GM21717 (cell line): Measurements from ENCODE around the gene NHEJ1.
"Not testable (repeated sequence)": the region's sequence is repeated elsewhere in the genome, so short reads cannot be mapped to it uniquely, and the experiment has no call there.

Experiments
- ATAC-seq: cut with Tn5 transposase; IDR thresholded peaks from one replicate; pipeline ENCODE4 v1.9.1; 2021; ENCODE audit warnings: mild to moderate bottlenecking, moderate library complexity; ENCODE audit not compliant: unreplicated experiment

NHEJ1 gene, protein sequence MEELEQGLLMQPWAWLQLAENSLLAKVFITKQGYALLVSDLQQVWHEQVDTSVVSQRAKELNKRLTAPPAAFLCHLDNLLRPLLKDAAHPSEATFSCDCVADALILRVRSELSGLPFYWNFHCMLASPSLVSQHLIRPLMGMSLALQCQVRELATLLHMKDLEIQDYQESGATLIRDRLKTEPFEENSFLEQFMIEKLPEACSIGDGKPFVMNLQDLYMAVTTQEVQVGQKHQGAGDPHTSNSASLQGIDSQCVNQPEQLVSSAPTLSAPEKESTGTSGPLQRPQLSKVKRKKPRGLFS

DNA sequence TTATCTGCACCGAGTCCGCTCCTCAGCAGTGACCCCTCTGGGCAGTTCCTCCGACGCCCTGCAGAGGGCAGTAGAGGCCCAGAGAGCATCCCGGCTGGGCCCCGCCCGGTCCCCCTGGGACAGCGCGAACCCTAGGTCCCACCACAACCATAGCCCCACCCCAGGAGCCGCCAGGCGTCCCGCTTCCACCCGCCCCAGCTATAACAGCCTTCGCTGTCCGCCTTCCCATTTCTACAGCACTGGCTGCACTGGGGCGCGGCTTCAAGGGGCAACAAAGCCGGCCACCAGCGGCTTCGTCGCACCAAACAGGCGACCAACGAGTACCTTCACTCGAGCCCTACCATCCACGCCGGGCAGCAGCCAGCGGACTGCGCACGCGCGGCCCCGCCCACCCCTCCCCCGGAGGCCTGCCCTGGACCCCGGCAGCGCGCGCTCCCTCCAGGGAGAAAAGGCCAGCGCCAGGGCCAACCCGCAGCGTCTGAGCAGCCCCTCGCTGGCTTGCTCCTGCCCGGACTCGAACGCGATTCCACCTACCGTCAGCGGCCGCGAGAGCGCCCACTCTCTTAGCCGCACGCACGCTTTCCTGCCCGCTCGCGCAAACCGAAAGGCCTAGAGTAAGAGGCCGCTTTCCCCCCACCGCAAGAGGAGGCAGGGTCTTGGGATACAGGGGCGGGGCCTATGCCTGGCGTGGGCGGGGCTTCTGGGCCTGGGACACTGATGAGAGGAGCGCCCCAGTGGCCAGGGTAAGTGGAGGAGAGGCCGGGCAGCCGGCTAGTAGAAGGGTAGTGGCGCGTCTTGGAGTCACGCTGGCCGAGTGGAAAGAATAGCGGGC, at the start of gene NHEJ1:
Gene NHEJ1, minus strand, starts transcription at position 630 of the 832 bp plus-strand sequence. CDS start 2,453 bp downstream, outside the sequence.
- ATAC-seq = peak; percentile 87

DNA sequence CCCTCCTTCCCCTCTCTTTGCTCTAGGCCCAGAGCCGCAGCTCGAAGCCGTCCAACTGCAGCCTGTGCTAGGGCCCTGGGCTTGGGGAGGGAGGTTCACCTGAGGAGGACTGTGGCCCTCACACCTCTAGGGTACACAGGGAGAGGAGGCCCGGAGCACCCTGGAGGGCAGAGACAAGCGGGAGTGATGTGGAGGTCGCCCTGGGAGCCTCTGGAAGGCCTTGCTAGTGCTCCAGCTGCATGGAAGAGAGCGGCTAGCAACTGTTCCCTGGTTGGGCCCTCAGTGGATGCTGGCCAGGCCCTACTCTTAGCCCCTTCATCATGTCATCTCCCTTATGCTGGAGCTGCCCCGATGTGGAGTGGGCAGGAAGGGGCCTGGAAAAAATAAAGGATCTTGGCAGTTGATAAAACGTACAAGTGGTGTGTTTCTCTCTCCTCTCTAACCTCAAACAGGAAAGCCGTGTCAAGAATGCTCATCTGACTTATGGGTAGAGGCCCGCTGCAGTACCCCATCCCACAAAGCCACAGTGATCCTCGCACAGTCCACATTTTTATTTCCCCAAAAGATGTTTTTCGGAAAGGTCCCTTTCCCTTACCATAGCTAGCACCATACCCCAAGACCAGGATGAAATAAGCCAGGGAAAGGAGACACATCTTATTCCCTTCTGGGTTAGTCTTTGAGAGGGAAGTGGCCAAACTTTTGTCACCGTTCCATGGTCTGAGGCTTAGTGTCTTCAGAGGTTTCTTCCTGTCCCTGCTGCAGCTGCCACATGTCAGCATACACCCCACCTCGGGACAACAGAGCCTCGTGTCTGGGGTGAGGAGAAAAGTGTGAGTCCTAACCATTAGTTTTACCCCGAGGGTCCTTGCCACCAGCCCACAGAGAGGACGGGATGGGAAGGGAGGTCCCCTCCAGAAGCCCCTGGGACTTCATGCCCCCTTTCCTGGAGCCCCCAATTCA, 48.9 kb upstream of the NHEJ1 start:
- ATAC-seq = no peak

DNA sequence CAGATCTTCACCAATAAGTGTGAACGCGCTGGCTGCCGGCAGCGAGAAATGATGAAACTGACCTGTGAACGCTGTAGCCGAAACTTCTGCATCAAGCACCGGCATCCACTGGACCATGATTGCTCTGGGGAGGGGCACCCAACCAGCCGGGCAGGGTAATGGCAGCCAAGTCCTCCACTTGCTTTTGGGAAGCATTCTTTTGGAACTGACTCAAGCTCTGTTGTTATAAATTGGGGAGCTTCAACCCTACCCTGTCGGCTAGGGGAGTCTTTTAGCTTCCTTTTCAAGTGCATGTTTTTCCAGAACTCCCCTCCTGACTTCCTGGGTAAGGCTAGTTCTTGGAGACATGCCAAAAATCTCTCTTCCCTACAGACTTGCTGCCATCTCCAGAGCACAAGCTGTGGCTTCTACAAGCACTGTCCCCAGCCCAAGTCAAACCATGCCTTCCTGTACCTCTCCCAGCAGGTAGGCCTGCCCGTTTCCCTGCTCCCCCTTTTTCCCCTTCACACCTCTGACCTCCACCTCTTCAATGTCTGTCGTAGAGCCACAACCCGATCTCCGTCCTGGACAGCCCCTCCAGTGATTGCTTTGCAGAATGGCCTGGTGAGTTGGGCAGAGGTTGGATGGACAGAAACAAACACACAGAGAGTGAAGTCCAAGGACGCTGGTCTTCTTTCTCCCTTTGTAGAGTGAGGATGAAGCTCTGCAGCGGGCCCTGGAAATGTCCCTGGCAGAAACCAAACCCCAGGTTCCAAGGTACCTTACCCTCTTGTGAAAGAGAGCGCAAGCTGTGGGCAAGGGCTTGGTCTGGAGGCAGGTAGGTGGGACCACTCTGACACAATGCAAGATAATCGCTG, 47.5 kb upstream of the NHEJ1 start:
- no peak for ATAC-seq

DNA sequence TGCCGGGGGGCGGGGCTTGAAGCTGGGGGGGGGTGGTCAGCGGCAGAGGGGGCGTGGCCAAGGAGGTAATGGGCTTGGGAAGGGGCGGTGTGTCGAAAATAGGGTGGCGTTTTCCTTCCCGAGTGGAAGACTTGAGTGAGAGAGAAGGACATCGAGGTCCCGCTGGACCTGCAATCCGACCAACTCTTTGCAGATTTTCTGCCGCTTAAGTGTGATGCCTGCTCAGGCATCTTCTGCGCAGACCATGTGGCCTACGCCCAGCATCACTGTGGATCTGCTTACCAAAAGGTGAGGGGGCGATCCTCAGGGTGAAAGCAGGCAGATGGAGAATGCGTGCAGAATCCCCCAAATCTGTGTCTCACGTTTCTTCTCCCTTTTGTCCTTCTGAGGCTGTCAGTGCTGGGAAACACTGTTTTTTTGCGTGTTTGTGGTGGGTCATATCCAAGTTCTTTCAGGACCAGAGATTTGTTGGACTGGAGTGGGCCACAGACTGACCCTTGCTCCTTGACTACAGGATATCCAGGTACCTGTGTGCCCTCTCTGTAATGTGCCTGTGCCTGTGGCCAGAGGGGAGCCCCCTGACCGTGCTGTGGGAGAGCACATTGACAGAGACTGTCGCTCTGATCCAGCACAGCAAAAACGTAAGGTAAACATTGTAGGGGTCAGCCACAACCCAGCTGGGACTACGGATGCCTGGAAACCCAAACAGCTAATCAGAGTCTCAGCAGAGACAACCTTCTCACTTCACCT, 46.7 kb upstream of the NHEJ1 start:
- no peak for ATAC-seq

DNA sequence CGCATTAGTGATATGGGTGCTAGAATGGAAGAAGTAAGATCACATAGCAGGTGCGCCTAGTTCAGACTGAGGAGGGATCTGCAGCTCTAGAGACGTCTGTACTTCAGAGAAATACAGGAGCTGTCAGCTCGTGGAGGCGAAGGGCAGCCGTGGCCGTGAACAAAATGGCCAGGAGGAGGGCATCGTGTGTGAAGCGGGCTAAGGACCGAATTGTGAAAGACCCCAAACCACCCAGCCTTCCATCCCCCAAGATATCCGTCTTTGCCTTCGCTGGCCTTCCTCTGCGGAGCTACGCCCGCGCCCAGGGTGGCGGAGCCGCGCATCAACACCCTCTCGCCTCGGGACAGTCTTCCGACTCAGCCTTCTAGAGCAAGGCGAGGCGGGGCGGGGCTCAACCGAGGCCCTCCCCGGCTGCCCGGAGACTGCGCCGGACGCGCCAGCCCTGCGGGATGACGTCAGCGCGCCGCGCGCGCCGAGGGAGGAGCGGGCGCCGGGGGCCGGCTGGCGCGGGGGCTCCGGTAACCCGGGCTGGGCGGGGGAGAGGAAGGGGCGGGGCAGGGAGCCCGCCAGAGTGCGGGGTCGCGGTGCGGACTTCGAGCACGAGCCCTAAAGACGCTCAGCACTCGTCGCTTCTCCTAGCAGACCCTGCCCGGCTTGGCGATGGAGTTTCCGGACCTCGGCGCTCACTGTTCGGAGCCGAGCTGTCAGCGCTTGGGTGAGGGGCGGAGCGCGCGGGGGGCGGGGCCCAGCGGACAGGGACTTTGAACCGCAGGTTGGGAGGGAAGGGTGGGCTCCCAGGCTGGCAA, 45.9 kb upstream of the NHEJ1 start, which contains the start of gene ZFAND2B:
Gene ZFAND2B, plus strand, starts transcription at position 455 of the 806 bp plus-strand sequence. Its CDS starts 206 bp downstream, at position 661.
- peak; percentile 98 for ATAC-seq

DNA sequence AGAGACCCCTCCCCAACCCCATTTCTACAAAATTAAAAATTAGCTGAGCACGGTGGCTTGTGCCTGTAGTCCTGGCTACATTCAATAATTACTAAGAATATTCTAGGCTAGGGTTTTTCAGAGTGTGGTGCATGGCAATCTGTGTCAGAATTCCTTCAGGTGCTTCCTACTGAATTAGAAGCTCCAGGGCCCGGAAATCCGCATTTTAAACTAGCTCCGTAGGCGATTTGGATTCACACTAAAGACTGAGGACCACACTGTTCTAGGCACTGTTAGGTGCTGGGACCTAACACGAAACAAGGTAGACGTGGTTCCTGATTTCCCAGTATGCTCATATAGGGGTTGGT, 45.3 kb upstream of the NHEJ1 start:
- ATAC-seq = no peak

DNA sequence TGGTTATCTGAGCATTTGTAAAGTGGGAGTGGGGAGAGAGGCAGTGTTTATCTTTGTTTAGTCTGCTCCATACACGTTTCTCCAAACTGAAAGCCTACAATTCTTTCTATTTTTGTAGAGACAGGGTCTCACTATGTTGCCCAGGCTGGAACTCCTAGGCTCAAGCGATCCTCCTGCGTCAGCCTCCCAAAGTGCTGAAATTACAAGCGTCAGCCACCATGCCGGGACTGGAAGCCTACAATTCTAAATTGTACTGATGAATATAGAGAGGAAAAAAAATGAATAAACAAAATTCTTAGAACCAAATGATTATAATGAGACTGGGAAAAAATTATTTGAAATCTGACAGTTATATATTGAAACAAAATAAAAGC, 44.5 kb upstream of the NHEJ1 start:
- no peak for ATAC-seq

DNA sequence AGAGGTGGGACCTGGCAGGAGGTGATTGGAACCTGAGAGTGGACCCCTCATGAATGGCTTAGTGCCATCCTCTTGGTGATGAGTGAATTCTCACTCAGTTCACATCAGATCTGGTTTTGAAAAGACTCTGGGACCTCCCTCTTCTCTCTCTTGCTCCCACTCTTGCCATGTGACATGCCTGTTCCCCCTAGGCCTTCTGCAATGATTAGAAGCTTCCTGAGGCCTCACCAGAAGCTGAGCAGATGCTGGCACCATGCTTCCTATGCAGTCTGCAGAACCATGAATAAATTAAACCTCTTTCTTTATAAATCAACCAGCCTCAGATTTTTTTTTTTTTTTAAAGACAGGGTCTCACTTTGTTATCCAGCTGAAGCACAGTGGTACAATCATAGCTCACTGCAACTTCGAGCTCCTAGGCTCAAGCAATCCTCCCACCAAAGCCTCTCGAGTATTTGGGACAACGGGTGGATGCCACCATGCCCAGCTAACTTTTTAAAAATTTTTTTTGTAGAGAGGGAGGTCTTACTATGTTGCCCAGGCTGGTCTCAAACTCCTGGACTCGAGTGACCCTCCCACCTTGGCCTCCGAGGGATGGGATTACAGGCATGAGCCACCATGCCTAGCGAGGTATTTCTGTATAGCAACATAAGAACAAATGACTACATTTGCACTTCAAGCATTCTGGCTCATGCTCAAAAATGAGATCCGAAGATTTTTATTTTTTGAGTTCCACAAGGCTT, 44.0 kb upstream of the NHEJ1 start:
- no peak for ATAC-seq

DNA sequence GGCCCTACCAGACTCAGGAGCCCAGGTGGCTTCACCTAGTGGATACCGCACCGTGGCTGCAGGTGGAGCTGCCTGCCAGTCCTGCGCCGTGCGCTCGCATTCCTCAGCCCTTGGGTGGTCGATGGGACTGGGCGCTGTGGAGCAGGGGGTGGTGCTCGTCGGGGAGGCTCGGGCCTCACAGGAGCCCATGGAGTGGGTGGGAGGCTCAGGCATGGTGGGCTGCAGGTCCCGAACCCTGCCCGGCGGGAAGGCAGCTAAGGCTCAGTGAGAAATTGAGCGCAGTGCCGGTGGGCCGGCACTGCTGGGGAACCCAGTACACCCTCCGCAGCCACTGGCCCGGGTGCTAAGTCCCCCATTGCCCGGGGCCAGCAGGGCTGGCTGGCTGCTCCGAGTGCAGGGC, 40.7 kb upstream of the NHEJ1 start:
- ATAC-seq = not testable (repeated sequence)

DNA sequence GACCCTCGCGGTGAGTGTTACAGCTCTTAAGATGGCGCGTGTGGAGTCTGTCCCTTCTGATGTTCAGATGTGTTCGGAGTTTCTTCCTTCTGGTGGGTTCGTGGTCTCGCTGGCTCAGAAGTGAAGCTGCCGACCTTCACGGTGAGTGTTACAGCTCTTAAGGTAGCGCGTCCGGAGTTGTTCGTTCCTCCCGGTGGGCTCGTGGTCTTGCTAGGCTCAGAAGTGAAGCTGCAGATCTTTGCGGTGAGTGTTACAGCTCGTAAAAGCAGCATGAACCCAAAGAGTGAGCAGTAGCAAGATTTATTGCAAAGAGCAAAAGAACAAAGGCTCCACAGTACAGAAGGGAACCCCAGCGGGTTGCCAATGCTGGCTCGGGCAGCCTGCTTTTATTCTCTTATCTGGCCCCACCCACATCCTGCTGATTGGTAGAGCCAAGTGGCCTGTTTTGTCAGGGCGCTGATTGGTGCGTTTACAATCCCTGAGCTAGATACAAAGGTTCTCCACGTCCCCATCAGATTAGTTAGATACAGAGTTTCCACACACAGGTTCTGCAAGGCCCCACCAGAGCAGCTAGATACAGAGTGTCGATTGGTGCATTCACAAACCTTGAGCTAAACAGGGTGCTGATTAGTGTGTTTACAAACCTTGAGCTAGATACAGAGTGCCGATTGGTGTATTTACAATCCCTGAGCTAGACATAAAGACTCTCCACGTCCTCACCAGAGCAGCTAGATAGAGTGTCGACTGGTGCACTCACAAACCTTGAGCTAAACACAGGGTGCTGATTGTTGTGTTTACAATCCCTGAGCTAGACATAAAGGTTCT, 40.1 kb upstream of the NHEJ1 start:
- not testable (repeated sequence) for ATAC-seq

DNA sequence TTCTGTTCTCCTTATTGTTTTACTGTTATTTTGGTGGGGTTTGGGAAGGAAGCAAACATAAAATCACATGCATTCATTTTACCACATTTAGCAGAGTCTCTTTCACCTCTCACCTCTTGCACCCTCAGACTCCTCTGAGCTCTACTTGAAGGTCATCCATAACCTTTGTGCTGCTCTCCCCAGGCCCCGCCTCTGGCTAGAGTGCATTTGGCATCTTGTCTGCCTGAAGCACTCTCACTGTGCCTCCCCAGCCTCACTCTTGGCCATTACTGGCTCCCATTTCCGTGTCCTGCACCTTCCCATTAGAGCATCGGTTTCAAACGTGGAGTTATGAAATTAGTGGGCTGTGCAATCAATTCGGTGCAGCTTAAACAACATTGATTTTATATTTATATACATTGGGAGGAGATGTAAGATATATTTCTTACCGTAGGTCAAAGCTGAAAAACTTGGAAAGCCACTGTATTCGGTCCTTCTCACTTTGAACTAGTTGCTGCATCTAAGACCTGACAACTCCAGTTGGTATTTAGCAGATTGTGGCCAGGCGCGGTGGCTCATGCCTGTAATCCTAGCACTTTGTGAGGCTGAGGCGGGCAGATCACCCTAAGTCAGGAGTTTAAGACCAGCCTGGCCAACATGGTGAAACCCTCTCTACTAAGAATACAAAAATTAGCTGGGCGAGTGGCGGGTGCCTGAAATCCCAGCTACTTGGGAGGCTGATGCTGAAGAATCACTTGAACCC, 39.0 kb upstream of the NHEJ1 start:
- no peak for ATAC-seq

DNA sequence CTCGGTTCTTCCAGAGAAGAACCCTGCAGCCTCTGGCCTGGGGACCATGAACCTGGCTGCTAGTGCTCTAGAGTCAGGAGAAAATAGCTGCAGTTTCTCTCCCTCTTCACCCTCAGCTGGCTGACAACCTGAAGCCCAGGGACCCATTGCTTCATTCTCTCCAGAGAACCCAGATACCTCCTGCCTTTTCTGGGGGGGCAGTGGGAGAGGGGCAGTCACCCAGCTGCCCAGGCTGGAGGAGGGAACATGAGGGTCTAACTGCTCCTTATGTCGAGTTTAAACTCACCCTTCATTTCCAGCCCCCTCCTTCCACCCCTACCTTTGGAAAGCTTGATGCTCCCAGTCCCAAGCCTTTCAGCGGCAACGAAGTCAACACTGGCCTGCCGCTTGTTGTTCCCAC, 38.4 kb upstream of the NHEJ1 start:
- no peak for ATAC-seq

DNA sequence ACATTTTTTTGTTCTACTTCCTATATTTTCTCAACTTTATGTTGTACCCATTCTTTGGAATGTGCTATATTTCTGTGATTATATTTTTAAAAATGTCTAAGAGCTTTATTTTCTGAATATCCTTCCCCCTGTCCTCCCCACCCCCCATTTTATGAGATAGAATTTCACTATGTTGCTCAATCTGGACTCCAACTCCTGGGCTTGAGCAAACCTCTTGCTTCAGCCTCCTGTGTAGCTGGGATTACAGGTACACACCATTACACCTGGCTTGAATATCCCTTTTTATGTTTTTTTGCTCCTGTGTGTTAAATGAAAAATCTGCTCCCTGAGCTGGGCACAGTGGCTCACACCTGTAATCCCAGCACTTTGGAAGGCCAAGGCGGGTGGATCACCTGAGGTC, 36.8 kb upstream of the NHEJ1 start:
- no peak for ATAC-seq

DNA sequence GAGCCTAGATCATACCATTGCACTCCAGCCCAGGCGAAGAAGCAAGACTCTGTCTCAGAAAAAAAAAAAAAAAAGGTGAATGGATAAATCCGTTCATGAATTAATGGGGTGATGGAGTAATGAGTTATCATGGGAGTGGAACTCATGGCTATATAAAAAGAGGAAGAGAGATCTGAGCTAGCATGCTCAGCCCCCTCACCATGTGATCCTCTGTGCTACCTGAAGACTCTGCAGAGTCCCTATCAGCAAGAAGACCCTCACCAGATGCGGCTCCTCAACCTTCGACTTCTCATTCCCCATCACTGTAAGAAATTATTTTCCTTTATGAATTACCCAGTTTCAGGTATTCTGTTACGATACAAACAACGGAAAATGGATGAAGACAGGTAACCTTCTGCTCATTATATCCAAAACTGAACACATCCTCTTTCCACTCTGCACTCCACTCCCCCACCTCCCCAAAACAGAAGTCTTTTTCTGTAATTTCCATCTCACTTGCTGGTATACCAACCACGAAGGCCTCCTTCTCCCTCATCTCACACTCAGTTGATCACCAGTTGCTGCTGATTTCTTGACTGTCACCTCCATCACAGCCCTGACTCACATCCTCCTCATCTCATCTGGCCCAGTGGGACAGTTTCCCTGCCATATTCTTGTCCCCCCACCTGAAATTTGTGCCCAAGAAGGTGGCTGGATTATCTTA, 26.3 kb upstream of the NHEJ1 start:
- no peak for ATAC-seq

DNA sequence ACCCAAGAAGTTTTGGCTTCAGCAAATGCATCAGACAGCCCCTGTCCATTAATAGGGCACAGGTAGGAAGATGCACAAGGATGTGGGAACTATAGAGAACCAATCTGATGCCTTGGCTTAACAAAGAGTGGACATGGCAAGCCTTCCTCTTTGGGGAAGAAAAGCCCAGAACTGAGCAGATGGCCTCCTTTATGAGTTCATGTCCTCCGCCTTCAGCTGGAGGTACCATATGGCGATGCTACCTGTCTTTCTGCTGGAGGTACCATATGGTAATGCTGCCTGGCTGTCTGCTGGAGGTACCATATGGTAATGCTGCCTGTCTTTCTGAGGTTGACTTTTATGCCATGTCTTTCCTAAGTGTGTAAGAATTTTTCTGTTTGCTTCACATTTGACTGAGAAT, 23.5 kb upstream of the NHEJ1 start:
- no peak for ATAC-seq
